NCI-H446 treated with DMSO at 0.1 percent for 48 hours (cell line): ENCODE measurements around the gene NPAS1.

Source experiments
- DNase-seq: peaks from one replicate; lab custom pipeline; 2025; lab: John Stamatoyannopoulos, UW

Gene NPAS1

DNA sequence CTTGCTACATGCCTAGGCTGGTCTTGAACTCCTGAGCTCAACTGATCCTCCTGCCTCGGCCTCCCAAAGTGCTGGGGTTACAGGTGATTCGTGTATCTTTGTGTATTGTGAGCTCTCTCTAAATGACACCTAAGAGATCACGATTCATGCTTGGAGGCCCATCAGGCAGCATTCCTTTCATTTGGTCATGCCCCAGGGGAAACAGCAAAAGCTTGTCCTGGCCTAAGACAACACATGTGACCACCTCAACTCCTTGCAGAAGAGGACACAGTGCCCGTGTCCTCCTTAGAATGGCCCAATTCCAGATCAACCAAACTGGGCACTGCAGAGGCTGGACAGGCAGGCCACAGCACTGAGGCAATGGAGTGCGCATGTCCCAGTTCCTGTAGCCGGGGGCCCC is 61.5 kb downstream of the NPAS1 start:
- DNase-seq, result no peak

- DNase-seq, result no peak
Measured at GRCh38 chr19:47082493-47082892, 62.9 kb downstream of the NPAS1 start.

GRCh38 chr19:47084879-47085439 is 65.3 kb downstream of the NPAS1 start:
- DNase-seq, result no peak

DNA sequence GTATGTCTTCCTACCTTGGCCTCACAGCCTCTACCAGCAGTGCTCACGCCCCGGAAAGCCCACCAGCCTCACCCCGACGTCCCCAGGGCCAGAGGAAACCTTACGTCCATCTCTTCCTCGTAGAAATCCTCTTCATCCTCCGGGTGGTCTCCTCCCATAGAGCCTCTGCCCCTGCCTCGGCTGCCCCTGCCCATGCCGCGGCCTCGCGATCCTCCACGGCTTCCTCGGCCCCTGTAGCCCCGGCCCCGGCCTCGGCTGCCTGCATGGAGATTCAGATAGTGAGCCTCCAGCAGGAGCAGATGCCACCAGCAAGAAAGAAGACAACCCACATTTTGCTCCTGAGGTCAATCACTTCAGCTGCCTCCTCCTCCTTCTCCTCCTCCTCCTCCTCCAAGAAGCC is 66.6 kb downstream of the NPAS1 start:
- DNase-seq, result no peak

DNA sequence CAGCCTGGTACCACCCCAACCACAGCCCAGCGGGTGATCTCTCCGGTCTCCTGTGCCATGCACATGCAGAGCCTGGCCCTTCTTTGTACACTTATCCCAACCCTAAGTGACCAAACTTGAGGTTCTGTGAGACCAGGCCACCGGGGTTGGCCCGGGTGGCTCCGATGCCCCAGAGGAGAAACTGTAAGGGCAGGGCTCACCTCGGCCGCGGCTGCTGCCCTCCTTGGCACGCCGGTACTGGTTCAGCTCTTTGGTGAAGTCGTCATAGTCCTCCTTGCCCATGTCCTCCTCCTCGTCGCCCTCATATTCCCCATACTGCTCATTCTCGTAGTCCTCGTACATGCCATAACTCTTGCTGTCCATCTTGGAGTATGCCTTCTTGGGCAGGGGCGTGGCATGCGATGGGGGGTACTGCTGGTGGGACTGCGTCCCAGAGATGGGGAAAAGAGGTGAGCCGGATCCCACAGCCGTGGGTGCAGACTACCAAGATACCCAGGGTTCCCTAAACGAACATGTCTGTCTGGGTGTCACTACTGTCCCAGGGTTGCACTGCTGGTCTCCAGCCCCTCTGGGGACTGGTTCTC is 70.2 kb downstream of the NPAS1 start:
- no peak for DNase-seq

DNA sequence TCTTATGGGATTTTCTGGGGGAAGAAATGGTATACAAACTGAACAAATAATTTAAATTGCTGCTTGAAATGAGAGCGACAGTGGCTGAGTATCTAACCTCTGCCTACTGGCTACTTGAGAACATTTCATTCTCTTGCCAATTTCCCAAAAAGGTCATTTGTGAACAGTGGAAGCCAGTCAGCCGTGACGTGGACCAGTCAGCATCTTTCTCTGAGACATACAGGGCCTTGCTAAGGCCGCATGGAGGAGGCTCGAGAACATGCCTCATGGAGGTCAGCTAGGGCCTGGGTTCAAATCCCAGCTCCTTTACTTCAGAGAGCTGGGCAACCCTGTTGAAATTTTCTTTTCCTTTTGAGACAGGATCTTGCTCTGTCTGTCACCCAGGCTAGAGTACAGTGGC is 73.6 kb downstream of the NPAS1 start:
- DNase-seq, result no peak

GRCh38 chr19:47093841-47094240 is 74.2 kb downstream of the NPAS1 start:
- DNase-seq, result no peak

DNA sequence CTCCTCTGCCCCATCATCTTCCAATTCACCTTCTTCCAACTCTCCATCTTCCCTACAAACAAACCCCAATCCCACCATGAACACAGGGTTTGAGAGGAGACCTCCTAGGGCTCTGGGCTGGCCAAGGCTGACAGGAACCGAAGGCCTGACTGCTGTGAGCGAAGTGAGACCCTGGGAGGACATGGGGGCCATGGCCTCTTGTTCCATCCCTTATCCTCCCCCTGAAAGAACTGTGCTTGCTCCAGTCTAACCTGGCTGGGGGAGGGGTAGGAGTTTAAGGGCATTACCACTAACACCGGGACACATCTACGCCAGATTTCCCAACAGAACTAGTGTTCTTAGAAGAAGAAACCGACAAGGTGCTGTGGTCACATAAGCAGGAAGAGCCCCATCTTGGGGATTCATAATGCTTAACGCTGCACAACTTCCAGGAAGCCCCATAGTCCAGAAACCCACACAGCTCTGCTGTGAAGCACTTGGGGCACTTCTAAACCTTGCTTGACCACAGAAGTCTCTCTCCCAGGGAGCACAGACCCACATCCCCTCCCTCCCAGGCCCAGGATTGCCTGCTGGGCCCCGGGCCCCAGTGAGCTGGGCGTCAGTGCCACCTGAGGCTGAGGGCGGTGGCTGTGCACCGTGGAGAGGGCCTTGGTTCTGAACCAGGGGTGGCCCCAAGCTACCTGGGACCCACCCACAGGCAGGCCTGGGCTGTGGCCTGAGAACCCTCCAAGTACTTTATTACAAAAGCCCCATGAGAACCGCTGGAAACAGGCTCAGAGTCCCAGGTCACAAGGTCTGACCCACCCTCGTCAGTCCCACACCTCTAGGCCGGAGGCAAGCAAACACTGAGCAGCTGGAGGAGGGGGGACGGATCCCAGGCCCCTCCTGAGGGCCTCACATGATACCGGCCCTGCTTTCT is 75.2 kb downstream of the NPAS1 start:
- DNase-seq, result no peak
